ENCODE data around the gene SLC9B2.

- TF ChIP-seq CTCF (IDR thresholded peaks at IDR 0.05; ENCODE audit: low read depth, low read length) (no peak), POLR2A (IDR thresholded peaks at IDR 0.05; ENCODE audit: extremely low read depth, insufficient read length) (no peak)
Measured at GRCh38 chr4:103075435-103075893, 1.1 kb downstream of the SLC9B2 start.
